Stimulated activated CD4-positive, alpha-beta T cell treated with anti-CD3 and anti-CD28 coated beads, Interleukin-15, amount 100 ng/mL, for 48 hours (primary cell): ENCODE results near the gene UGCG.

ENCODE experiments used
- DNase-seq, 2 donors: peaks; one replicate each; pipeline ENCODE4 v3.0.0-alpha.2; 2020; ENCODE audit warnings: low read depth in 2 of 2

Gene UGCG

DNA sequence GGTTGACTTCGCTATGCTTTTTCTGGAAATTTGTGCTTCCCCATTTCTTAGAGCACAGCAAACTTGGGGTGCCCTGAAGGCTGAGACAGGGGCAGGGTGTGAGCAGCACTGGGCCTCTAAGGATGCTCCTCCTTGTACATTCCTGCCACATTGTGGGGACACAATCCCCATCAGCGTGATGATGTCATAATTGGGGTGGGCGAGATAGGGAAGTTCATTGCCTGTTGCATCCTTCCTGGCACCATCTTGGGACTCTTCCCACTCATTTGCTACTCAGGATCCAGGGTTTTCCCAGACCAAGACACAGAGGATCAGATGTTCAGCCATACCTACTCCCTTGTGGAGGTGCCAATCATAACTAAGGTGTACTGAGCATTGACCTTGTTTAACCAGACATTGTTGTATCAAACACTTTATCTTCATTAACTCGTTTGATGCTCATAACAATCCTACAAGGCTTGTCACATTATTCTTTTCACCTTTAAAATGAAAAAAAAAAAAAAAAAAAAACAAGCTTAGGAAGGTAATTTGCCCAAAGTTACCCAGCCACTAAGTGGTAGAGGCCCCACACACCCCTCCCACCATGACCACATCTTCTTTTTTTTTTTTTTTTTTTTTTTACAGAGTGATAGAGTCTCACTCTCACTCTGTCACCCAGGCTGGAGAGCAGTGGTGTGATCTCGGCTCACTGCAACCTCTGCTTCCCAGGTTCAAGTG lies 87.6 kb downstream of the UGCG start:
- no peak for DNase-seq
